Neural progenitor cell (in vitro differentiated cells): ENCODE measurements around the gene GABBR2. TPM values are rescaled to one million over a fixed set of nuclear protein-coding genes. Genes with fewer than 3 reads are reported as not detected.

Experiments
- DNase-seq: peaks from one replicate; pipeline ENCODE4 v3.0.0-alpha.2; 2016; ENCODE audit warnings: low spot score
- H2AFZ ChIP-seq: fragments of 200-600 bp; sonication (generic); replicated peaks from 2 replicates; pipeline ENCODE4 v1.6.1; 2016; ENCODE audit warnings: antibody characterized with exemption
- H3F3A ChIP-seq: fragments of 200-600 bp; sonication (generic); 2 replicates; pipeline ENCODE4 v1.6.1; 2016; ENCODE audit warnings: antibody characterized with exemption, low read depth
- H3K27ac ChIP-seq: fragments of 200-600 bp; sonication (generic); 2 replicates; pipeline ENCODE4 v1.5.1; 2016; ENCODE audit warnings: mild to moderate bottlenecking
- H3K27me3 ChIP-seq: fragments of 200-600 bp; sonication (generic); 2 replicates; pipeline ENCODE4 v1.6.1; 2016; ENCODE audit warnings: mild to moderate bottlenecking, moderate library complexity
- H3K36me3 ChIP-seq: fragments of 200-600 bp; sonication (generic); 2 replicates; pipeline ENCODE4 v1.5.1; 2016
- H3K4me1 ChIP-seq: fragments of 200-600 bp; sonication (generic); 2 replicates; pipeline ENCODE4 v1.6.1; 2016; ENCODE audit warnings: mixed run types
- H3K4me2 ChIP-seq: fragments of 200-600 bp; sonication (generic); 2 replicates; pipeline ENCODE4 v1.6.1; 2016
- H3K4me3 ChIP-seq: fragments of 200-600 bp; sonication (generic); 2 replicates; pipeline ENCODE4 v1.5.1; 2016
- H3K79me2 ChIP-seq: fragments of 200-600 bp; sonication (generic); 2 replicates; pipeline ENCODE4 v1.6.1; 2016; ENCODE audit warnings: low read depth
- H3K9ac ChIP-seq: fragments of 200-600 bp; sonication (generic); 2 replicates; pipeline ENCODE4 v1.6.1; 2016
- H3K9me3 ChIP-seq: fragments of 200-600 bp; sonication (generic); 2 replicates; pipeline ENCODE4 v1.5.1; 2016; ENCODE audit warnings: low read depth
- H4K20me1 ChIP-seq: fragments of 200-600 bp; sonication (generic); 2 replicates; pipeline ENCODE4 v1.6.1; 2016; ENCODE audit warnings: low read depth
- H3K27ac Mint-ChIP-seq: 3 replicates; pipeline ENCODE4 v1.8.0; 2021; ENCODE audit warnings: mixed read lengths
- H3K27me3 Mint-ChIP-seq: 2 replicates; pipeline ENCODE4 v1.8.0; 2022; ENCODE audit warnings: low read depth, mild to moderate bottlenecking, inconsistent platforms, moderate library complexity, mixed read lengths; ENCODE audit not compliant: insufficient read depth
- H3K36me3 Mint-ChIP-seq: 3 replicates; pipeline ENCODE4 v1.8.0; 2021; ENCODE audit warnings: mixed read lengths
- H3K4me1 Mint-ChIP-seq: 3 replicates; pipeline ENCODE4 v1.8.0; 2021; ENCODE audit warnings: mixed read lengths
- H3K4me3 Mint-ChIP-seq: 3 replicates; pipeline ENCODE4 v1.8.0; 2021; ENCODE audit warnings: mild to moderate bottlenecking, moderate library complexity, mixed read lengths
- H3K9me3 Mint-ChIP-seq: 3 replicates; pipeline ENCODE4 v1.8.0; 2020; ENCODE audit warnings: mixed read lengths
- EZH2 ChIP-seq: fragments of 200-600 bp; sonication (generic); IDR thresholded peaks from 2 replicates; pipeline ENCODE4 v1.6.1; 2017; ENCODE audit warnings: antibody characterized with exemption, mild to moderate bottlenecking, moderate library complexity
- EZH2phosphoT487 ChIP-seq: fragments of 200-600 bp; sonication (generic); IDR thresholded peaks from 2 replicates; pipeline ENCODE4 v1.6.1; 2017; ENCODE audit warnings: antibody characterized with exemption
- total RNA-seq: library from RNA; depleted of rRNA; stranded (reverse); fragments of >200 nt; gene quantifications from 2 replicates; pipeline ENCODE4 v1.2.3, GENCODE V29; 2015; ENCODE audit warnings: low replicate concordance
- TF ChIP-seq, protein P1 (sequence below): fragments of 200-600 bp; sonication (generic); IDR thresholded peaks from 2 replicates; pipeline ENCODE4 v1.5.1; 2017; ENCODE audit warnings: antibody characterized with exemption, mild to moderate bottlenecking

GABBR2 gene
- total RNA-seq, 1 donor from 2014 or later = not detected

- H4K20me1 ChIP-seq = no peaks in the 10 kb centered on the region
- H3K27me3 Mint-ChIP-seq = no peaks in the 10 kb centered on the region
Observed at GRCh38 chr9:98522487-98522886, 186.2 kb downstream of the GABBR2 start.

DNA sequence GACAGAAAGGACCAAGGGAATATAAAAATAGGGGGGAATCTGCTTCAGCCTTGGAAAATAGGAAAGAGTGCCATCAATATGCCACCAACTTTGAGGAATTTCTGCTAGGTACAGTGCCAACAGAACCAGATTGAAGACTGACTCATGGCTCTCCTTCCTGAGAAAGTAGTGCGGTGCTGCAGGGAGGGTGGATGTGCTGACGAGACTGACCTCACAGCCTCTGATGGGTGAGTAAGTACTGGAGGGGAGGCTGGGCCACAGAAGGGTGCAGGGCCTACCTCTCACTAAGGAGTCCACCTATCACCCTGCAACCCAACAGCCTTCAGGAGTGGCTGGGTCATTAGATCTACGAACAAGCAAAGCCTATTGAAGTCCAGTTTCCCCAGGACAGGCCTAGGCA lies 187.6 kb downstream of the GABBR2 start:
- Mint-ChIP-seq H3K9me3 (peaks cover 2% of the 10 kb centered on the region), H3K4me1 (no peaks in the 10 kb centered on the region), H3K27ac (no peak overlapping the region), H3K27me3 (no peaks in the 10 kb centered on the region), H3K36me3 (no peaks in the 10 kb centered on the region), H3K4me3 (no peak overlapping the region)
- H3K4me2 ChIP-seq = no peak overlapping the region
- no peak overlapping the region for H3K4me3 ChIP-seq
- H3F3A ChIP-seq = no peaks in the 10 kb centered on the region
- no peak for DNase-seq
- no peaks in the 10 kb centered on the region for H4K20me1 ChIP-seq
- H3K27ac ChIP-seq = no peak overlapping the region
- peaks cover 13% of the 10 kb centered on the region for H3K27me3 ChIP-seq
- no peak overlapping the region for H3K9ac ChIP-seq
- no peaks in the 10 kb centered on the region for H3K79me2 ChIP-seq
- no peak overlapping the region for H2AFZ ChIP-seq
- H3K36me3 ChIP-seq = no peaks in the 10 kb centered on the region
- H3K4me1 ChIP-seq = no peaks in the 10 kb centered on the region
- no peaks in the 10 kb centered on the region for H3K9me3 ChIP-seq
- TF ChIP-seq EZH2 (no peak), EZH2phosphoT487 (no peak)
- TF ChIP-seq, protein P1, sequence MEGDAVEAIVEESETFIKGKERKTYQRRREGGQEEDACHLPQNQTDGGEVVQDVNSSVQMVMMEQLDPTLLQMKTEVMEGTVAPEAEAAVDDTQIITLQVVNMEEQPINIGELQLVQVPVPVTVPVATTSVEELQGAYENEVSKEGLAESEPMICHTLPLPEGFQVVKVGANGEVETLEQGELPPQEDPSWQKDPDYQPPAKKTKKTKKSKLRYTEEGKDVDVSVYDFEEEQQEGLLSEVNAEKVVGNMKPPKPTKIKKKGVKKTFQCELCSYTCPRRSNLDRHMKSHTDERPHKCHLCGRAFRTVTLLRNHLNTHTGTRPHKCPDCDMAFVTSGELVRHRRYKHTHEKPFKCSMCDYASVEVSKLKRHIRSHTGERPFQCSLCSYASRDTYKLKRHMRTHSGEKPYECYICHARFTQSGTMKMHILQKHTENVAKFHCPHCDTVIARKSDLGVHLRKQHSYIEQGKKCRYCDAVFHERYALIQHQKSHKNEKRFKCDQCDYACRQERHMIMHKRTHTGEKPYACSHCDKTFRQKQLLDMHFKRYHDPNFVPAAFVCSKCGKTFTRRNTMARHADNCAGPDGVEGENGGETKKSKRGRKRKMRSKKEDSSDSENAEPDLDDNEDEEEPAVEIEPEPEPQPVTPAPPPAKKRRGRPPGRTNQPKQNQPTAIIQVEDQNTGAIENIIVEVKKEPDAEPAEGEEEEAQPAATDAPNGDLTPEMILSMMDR = no peak

More at GRCh38 chr9:98522487-98522886, 186.2 kb downstream of the GABBR2 start:
- DNase-seq = no peak
- Histone ChIP-seq H3K4me1 (no peaks in the 10 kb centered on the region), H3K4me3 (no peak overlapping the region), H3K36me3 (no peaks in the 10 kb centered on the region), H3F3A (no peaks in the 10 kb centered on the region), H3K9ac (no peak overlapping the region), H3K79me2 (no peaks in the 10 kb centered on the region), H3K4me2 (no peak overlapping the region), H3K9me3 (no peaks in the 10 kb centered on the region), H3K27me3 (peaks cover 13% of the 10 kb centered on the region), H3K27ac (no peak overlapping the region), H2AFZ (no peak overlapping the region)
- H3K4me3 Mint-ChIP-seq = no peak overlapping the region
- H3K36me3 Mint-ChIP-seq = no peaks in the 10 kb centered on the region
- no peak for TF ChIP-seq EZH2phosphoT487
- TF ChIP-seq EZH2 = no peak
- TF ChIP-seq, protein P1 = no peak
- no peaks in the 10 kb centered on the region for H3K4me1 Mint-ChIP-seq
- no peaks in the 10 kb centered on the region for H3K9me3 Mint-ChIP-seq
- H3K27ac Mint-ChIP-seq = no peak overlapping the region

DNA sequence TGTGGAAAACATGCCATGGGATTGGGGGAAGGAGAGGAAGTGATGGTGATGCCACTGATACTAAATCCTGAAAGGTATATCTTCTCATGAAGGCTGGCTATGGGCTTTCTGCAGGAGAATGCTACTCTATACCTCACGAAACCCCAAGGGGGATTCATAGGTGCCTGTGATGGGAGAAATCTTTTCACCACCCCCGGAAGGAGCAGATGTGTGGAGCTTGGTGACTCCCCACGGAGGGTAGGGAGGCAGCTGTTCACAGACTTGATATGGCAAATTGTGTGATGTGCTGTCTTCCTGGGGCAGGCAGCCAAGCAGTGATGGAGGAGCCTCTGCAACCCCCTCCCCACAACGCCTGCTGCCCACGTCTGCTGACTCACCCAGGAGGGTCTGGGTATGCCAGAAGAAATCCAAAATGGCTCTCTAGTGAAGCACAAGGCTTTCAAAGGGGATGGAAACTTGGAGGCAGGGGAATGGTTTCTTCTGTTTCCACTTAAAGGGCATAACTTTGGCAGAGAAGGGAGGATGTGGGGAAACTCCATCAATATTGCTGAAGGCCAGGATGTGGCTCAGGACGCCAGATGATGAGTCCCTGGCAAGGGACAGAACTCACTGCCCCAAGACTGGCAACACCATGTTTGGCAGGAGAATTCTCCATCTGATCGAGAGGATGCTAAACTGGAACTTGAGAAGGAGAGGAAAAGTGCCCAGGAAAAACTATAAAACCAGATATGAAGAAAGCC lies 188.3 kb downstream of the GABBR2 start:
- no peaks in the 10 kb centered on the region for H3K4me1 Mint-ChIP-seq
- H3K27ac ChIP-seq = no peak overlapping the region
- no peak overlapping the region for H3K4me3 Mint-ChIP-seq
- no peak overlapping the region for H3K9ac ChIP-seq
- H3K36me3 Mint-ChIP-seq = no peaks in the 10 kb centered on the region
- H4K20me1 ChIP-seq = no peaks in the 10 kb centered on the region
- peaks cover 2% of the 10 kb centered on the region for H3K9me3 Mint-ChIP-seq
- no peak for DNase-seq
- peaks cover 7% of the 10 kb centered on the region for H3K27me3 ChIP-seq
- no peaks in the 10 kb centered on the region for H3K27me3 Mint-ChIP-seq
- H3K79me2 ChIP-seq = no peaks in the 10 kb centered on the region
- H3K36me3 ChIP-seq = no peaks in the 10 kb centered on the region
- no peak overlapping the region for H2AFZ ChIP-seq
- no peaks in the 10 kb centered on the region for H3K9me3 ChIP-seq
- H3K4me2 ChIP-seq = no peak overlapping the region
- H3K4me3 ChIP-seq = no peak overlapping the region
- H3F3A ChIP-seq = no peaks in the 10 kb centered on the region
- TF ChIP-seq EZH2phosphoT487 (no peak), EZH2 (no peak)
- TF ChIP-seq, protein P1 = no peak
- no peaks in the 10 kb centered on the region for H3K4me1 ChIP-seq
- no peak overlapping the region for H3K27ac Mint-ChIP-seq
